ENCODE data around the gene METTL25B.

The METTL25B gene

DNA sequence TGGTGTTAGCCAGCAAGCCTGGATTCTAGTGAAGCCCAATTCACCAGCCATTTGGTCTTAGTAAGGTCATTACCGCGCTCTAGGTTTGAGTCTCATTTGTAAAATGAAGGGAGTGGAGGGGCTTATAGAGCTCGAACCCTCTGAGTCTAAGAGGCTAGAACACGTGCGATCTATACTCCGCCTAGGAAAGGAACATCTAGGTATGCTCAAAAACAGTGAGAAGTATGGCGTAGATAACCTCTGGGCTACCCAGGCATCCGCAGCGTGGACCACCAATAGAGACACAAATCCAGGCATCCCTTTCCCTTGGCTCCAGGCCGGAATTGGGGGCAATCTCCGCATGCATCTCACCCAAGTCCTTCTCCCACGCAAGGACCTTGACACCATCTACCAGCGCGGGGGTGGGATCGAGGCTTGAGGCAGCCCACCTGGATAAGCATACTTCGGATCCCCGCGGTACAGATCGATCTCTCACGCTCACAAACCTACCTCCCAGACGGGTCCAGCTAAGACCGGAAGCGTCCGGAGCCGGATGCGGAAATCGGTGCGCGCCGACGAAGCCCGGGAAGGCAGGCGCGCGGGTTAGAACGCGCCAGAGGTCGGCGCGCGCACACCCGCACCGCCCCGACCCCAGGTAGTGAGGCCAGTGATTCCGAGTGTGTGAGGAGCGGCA lies at the start of gene METTL25B:
Gene METTL25B (plus strand): TSS at position 544 of the 673 bp plus-strand sequence. CDS start 636 bp downstream, outside the sequence.
- Histone ChIP-seq H3K4me3 (replicated peaks; ENCODE audit: low read depth, low read length) (peak within 1 kb of the TSS; percentile 100), H3K36me3 (ENCODE audit: control insufficient read depth, insufficient read depth, low read length) (peaks cover 18% of the 10 kb centered on the region), H3K27me3 (replicated peaks; ENCODE audit: control insufficient read depth, insufficient read depth, low read length) (no peaks in the 10 kb centered on the region)
- peak; percentile 88 for DNase-seq (ENCODE audit: extremely low read depth, insufficient read length)
- TF ChIP-seq CTCF (IDR thresholded peaks at IDR 0.05; ENCODE audit: insufficient read depth, low read length, poor library complexity, severe bottlenecking), result no peak

- no peak for TF ChIP-seq CTCF (IDR thresholded peaks at IDR 0.05; ENCODE audit: insufficient read depth, low read length, poor library complexity, severe bottlenecking)
- no peak for DNase-seq (ENCODE audit: extremely low read depth, insufficient read length)
- H3K4me3 ChIP-seq (replicated peaks; ENCODE audit: low read depth, low read length), result no peak overlapping the region
- H3K36me3 ChIP-seq (ENCODE audit: control insufficient read depth, insufficient read depth, low read length), result no peaks in the 10 kb centered on the region
- peaks cover 5% of the 10 kb centered on the region for H3K27me3 ChIP-seq (replicated peaks; ENCODE audit: control insufficient read depth, insufficient read depth, low read length)
Measured at GRCh38 chr1:156680056-156680455, 48.2 kb upstream of the METTL25B start.

DNA sequence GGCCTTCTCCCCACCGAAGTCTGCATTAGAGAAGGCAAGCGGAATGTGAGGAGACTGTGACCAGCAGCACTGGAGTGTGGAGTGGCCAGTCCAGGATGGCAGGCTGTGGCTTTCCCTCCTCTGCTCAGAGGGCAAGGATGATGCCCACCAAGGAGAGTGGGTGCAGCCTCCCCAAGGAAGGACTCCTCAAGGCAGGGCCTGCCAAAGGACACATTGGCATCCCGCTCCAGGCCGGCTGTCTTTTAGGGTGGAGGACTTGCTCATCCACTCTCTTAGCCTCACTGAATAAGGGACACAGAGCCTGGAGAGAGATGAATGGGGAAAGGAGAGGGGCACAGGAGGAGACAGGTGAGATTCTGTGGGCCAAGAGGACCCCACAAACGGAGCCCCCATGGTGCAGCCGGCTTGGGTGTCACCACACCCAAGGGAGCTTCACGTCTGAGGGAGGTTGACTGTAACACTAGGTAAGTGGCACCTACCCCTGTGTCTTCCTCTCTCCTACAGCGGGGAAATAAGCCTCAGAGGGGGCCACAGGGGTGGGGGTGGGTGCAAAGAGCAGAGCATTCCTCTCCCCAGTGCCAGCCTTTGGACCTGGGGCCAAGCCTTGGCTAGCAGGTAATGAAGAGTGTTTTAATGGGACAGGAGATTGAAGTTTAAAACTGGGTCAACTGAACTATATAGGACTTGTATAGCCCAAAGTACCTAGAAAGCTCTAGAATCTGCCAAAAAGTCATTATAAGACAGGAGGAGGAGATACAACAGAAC lies 46.9 kb upstream of the METTL25B start:
- H3K36me3 ChIP-seq (ENCODE audit: control insufficient read depth, insufficient read depth, low read length), result no peaks in the 10 kb centered on the region
- no peak for DNase-seq (ENCODE audit: extremely low read depth, insufficient read length)
- TF ChIP-seq CTCF (IDR thresholded peaks at IDR 0.05; ENCODE audit: insufficient read depth, low read length, poor library complexity, severe bottlenecking), result no peak
- H3K27me3 ChIP-seq (replicated peaks; ENCODE audit: control insufficient read depth, insufficient read depth, low read length), result peaks cover 5% of the 10 kb centered on the region
- no peak overlapping the region for H3K4me3 ChIP-seq (replicated peaks; ENCODE audit: low read depth, low read length)

GRCh38 chr1:156682166-156682890 lies 45.9 kb upstream of the METTL25B start:
- no peak overlapping the region for H3K4me3 ChIP-seq (replicated peaks; ENCODE audit: low read depth, low read length)
- no peak for DNase-seq (ENCODE audit: extremely low read depth, insufficient read length)
- TF ChIP-seq CTCF (IDR thresholded peaks at IDR 0.05; ENCODE audit: insufficient read depth, low read length, poor library complexity, severe bottlenecking), result no peak
- H3K27me3 ChIP-seq (replicated peaks; ENCODE audit: control insufficient read depth, insufficient read depth, low read length), result peaks cover 5% of the 10 kb centered on the region
- H3K36me3 ChIP-seq (ENCODE audit: control insufficient read depth, insufficient read depth, low read length), result no peaks in the 10 kb centered on the region

- TF ChIP-seq CTCF (IDR thresholded peaks at IDR 0.05; ENCODE audit: insufficient read depth, low read length, poor library complexity, severe bottlenecking), result peak; percentile 23
- Histone ChIP-seq H3K27me3 (replicated peaks; ENCODE audit: control insufficient read depth, insufficient read depth, low read length) (peaks cover 4% of the 10 kb centered on the region), H3K36me3 (ENCODE audit: control insufficient read depth, insufficient read depth, low read length) (no peaks in the 10 kb centered on the region), H3K4me3 (replicated peaks; ENCODE audit: low read depth, low read length) (no peak overlapping the region)
- no peak for DNase-seq (ENCODE audit: extremely low read depth, insufficient read length)
Measured at GRCh38 chr1:156684227-156684782, 44.0 kb upstream of the METTL25B start.

All from GM06990 (cell line).